AML-193 (cell line): ENCODE measurements around the gene STPG3.
"Not testable (repeated sequence)": the region's sequence is repeated elsewhere in the genome, so short reads cannot be mapped to it uniquely, and the experiment has no call there.

ENCODE experiments used
- DNase-seq, 2 experiments: peaks; one replicate each; lab custom pipeline; 2025; lab: John Stamatoyannopoulos, UW

Gene STPG3

DNA sequence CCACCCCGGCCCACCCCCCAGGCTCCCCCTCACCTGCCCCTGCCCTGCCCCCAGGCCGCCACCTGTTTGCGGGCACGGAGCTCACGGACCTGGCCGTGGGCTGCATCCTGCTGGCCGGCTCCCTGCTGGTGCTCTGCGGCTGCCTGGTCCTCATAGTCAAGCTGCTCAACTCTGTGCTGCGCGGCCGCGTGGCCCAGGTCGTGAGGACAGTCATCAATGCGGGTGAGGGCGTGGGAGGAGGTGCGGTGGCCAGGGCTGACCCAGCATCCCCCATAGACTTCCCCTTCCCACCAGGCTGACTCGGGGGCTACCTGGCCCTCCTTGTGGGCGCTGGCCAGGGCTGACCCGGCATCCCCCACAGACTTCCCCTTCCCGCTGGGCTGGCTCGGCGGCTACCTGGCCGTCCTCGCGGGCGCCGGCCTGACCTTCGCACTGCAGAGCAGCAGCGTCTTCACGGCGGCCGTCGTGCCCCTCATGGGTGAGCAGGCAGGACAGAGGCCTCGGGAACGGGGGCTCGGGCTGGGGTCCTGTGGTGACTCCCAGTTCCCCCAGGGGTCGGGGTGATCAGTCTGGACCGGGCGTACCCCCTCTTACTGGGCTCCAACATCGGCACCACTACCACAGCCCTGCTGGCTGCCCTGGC is 16.9 kb upstream of the STPG3 start:
- no peak for DNase-seq

DNA sequence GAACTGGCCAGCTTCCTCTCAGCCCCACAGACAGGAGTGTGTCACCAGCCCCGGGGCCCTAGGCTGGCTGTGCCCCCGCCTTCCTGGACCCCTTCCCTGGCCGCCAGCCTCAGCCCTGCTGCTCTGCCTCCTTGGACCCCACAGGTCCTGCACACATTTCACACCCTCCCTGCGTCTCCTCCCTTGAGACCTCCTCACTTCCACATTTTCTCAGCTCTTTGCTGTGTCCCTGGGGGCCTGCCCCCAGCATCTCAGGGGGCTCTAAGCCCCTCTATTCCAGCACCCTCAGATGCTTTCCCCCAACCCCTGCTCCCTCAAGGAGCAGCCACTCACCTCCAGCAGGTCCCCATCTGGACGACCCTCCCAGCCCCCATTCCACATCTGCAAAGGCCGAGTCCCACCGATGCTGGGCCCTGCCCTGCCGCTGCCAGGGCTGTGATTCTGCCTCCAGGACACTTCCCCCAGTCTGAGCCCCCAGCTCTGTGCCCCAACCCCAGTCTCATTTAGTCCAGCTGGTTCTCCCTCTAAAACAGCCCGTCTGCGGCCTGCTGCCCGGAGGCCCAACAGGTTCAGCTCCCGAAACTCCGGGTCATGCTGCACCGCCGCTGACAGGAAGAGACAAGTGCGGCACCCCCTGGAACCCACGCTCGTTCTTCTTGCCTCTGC is 16.2 kb upstream of the STPG3 start:
- no peak for DNase-seq

DNA sequence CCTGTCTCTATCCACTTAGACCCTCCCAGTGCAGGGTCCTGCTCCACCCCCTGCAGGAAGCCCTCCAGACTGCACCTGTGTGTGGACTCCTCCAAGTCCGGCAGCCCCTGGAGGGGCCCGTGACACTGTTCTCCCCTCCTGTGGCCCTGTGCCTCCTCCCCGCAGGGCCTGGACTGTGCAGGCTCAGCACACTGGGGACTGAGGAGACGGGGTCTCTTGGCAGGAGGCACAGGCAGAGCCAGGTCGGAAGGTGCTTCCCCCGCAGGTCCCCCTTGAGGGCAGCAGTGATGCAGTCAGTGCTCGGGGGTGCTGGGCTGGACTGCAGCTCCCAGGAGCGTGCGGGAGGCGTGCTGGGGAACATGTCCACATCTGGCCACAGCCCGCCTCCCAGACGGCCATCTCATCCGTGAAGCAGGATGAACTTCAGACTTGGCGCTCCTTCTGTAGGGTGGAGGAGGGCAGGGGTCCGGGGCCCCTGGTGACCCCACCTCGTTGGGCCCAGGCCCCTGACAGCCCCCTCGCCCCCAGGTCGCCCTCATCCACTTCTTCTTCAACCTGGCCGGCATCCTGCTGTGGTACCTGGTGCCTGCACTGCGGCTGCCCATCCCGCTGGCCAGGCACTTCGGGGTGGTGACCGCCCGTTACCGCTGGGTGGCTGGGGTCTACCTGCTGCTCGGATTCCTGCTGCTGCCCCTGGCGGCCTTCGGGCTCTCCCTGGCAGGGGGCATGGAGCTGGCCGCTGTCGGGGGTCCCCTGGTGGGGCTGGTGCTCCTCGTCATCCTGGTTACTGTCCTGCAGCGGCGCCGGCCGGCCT is 15.5 kb upstream of the STPG3 start:
- no peak for DNase-seq

DNA sequence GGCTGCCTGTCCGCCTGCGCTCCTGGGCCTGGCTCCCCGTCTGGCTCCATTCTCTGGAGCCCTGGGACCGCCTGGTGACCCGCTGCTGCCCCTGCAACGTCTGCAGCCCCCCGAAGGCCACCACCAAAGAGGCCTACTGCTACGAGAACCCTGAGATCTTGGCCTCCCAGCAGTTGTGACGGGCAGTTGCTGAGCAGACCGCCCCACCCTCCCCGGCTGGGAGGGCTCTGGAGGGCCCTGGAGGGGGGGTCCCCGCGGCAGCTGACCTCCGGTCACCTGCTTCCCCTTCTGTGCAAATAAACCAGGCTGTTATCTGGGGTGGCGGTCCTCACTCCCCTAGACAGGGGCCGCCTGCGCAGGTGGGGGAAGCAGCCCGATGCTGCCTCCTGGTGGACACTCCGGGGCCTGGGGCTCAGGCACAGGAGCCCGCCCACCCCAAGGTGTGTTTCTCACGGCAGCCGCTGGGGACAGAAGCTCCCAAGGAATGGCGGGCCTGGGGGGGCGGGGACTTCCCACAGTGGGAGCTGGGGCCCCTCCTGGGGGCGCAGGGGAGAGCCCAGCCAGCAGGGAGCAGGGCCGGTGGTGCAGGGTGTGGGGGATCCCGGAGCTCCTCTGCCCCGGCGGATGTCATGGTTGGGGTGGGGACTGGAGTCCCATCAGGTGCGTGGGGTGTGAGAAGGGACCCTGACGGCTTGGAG is 14.7 kb upstream of the STPG3 start:
- peak; percentile 55 to 71 for DNase-seq

DNA sequence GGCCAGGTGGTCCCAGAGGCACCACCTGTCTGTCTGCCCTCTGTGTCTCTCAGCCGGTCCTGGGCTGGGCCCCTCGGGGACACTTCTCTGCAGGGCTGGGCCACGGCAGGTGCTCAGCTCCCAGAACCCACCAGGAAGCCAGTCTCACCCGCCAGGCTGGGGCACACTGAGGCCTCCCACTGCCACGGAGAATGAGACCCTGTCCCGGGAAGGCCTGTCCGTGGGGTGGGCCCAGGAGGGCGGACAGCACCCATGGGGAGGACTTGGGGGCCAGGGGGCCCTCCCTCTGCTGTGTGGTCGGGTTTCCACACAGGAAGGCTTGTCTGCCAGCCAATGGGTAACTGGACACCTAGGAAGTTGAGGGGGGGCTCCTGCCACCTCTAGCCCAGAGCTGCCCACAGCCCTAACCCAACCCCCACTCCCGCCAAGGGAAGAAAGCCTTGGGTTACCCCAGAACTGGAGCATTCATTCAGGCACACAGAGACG is 14.1 kb upstream of the STPG3 start:
- no peak for DNase-seq

DNA sequence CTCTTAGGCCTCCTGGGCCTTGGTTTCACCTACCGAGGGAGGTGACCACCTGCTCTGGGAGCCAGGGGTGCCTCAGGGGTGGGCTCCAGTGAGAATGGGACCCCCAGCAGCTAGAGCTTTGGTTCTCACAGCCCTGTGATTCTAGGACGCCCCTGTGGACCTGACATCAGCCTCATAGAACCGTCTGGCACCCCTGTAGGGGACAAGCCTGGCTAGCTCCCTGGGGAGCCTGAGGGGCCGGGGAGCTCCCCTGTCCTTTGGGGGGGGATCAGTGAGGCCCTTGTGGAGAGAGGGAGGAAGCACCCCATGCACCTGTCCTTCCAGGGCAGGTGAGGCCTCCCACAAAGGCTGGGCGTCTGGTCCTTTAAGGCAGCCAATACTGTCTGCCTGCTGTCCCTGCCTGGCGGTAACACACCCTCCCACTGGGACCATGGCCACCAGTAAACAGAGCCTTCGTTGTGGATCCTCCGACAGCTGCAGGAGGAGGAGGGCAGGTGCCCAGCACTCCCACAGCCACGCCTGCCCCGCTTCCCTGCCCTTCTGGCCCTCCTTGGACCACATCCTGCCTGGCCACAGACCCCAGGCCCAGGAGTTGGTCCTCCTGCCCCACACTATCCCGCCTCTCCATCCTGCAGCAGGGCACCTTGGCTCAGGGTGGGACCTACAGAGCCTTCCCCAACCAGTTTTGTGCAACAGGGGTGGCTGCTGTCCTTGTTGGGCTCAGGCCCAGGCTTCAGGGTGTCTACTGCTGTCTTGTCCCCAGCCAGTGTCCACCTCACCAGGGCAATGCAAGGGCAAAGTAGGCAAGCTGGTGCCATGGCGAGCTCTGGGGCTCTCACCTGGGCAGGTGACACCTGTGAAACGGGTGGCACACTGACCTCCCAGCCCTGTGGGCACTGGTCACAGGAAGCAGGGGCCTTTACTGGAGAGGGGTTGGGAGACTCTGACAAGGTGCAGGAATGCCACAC is 13.0 kb upstream of the STPG3 start:
- no peak for DNase-seq

DNA sequence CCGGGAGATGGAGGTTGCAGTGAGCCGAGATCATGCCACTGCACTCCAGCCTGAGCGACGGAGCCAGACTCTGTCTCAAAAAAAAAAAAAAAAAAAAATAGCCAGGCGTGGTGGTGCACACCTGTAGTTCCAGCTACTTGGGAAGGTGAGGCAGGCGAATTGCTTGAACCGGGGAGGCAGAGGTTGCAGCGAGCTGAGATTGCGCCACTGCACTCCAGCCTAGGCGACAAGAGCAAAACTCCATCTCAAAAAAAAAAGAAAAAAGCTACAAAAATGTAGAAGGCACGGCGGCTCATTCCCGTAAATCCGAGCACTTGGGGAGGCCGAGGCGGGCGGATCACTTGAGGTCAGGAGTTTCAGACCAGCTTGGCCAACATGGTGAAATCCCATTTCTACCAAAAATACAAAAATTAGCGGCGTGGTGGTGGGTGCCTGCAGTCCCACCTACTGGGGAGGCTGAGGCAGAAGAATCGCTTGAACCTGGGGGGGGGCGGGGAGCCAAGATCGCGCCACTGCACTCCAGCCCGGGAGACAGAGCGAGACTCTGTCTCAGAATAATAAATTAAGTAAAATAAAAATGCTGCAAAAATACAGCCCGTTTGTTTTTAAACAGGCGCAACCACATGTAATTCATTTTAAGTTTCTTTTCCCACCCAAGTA is 11.4 kb upstream of the STPG3 start:
- not testable (repeated sequence) for DNase-seq

DNA sequence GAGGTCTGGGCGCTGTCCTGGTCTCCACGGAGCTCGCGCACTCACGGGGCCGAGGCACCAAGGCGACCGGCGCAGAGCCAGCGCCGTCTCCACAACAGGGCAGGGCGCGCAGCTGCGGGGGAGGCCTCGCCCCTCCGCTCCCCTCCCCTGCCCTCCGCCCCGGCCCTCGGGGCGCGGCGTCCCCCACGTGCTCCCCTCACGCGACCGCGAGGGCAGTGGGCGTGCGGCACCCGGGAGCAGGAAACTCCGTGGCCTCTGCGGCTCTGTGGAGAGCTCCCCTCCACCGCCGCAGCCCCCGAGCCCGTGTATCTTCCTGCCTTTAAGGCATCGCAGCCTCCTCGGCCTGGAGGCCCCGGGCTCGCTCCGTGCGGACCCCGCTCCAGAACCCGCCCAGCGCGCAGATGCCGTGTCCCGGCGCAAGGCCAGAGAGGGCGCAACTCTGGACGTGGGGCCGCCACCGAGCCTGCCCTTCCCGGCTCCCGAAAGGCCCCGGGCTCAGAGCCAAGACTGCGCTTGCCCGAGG is 10.7 kb upstream of the STPG3 start:
- DNase-seq: peak; percentile 54 to 63

DNA sequence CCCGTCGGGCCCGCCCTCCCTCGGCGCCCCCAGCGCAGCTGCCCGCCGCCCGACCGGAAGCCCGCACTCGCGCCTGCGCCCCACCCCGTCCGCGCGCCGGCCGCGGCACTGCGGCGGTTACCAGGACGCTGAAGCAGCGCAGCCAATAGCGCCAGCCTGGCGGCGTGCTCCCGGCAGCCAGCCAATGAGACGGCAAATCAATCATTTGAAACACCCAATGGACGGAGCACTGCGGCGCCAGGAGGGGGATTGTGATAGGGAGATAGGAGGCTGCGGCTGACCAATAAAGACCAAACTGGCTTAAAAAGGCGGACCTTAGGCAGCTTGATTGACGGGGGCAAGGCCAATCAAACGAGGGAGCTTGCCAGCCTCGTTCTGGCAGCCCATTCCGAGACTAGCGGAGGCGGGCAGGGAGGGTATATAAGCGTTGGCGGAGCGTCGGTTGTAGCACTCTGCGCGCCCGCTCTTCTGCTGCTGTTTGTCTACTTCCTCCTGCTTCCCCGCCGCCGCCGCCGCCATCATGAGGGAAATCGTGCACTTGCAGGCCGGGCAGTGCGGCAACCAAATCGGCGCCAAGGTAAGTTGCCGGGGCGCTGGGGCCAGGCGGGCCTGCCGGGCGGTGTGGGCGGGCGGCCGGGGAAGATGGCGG is 10.1 kb upstream of the STPG3 start, which contains the start of gene TUBB4B:
TUBB4B (plus strand) TSS at position 447 of the 649 bp plus-strand sequence; CDS start at position 521, 74 bp downstream.
- peak; percentile 99 for DNase-seq

DNA sequence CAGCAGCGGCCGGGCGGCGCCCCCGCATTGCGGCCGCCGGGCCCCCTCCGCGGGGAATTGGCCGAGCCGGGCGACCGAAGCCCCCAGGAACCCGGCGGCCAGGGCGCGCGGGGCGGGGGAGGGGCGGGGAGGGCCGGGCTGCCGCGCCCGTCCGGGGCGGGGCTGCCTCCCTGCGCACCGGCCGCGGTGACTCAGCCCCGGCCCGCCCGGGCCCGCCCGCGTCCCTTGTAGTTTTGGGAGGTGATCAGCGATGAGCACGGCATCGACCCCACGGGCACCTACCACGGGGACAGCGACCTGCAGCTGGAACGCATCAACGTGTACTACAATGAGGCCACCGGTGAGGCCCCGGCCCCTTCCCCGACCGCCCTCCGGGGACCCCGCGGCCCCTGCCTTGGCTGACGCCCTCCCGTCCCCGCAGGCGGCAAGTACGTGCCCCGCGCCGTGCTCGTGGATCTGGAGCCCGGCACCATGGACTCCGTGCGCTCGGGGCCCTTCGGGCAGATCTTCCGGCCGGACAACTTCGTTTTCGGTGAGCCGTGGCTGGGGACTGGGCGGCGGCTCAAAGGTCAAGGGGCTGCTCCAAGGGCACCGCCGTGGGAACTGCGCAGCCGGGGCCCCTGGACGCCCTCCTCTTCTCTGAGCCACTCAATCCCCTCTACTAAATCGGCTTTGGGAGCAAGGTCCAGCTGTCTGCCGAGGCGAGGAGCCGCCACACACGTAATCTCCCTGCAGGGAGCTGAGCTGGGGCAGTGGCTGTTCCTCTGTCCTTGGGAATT is 9.4 kb upstream of the STPG3 start:
- DNase-seq: peak in 1 of 2 experiments; percentile 7

DNA sequence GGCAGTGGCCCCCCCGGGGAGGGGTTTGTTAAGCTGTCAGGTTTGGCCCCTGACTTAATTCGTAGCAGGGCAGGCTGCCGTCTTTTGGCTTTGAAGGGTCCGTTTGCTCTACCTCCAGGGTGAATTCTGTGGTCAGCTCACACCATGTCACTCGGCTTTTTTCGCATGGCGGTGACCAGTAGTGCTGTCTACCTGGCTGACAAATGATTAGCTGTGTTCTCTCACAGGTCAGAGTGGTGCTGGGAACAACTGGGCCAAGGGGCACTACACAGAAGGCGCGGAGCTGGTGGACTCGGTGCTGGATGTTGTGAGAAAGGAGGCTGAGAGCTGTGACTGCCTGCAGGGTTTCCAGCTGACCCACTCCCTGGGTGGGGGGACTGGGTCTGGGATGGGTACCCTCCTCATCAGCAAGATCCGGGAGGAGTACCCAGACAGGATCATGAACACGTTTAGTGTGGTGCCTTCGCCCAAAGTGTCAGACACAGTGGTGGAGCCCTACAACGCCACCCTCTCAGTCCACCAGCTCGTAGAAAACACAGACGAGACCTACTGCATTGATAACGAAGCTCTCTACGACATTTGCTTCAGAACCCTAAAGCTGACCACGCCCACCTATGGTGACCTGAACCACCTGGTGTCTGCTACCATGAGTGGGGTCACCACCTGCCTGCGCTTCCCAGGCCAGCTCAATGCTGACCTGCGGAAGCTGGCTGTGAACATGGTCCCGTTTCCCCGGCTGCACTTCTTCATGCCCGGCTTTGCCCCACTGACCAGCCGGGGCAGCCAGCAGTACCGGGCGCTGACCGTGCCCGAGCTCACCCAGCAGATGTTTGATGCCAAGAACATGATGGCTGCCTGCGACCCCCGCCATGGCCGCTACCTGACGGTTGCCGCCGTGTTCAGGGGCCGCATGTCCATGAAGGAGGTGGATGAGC is 8.6 kb upstream of the STPG3 start:
- DNase-seq: no peak

DNA sequence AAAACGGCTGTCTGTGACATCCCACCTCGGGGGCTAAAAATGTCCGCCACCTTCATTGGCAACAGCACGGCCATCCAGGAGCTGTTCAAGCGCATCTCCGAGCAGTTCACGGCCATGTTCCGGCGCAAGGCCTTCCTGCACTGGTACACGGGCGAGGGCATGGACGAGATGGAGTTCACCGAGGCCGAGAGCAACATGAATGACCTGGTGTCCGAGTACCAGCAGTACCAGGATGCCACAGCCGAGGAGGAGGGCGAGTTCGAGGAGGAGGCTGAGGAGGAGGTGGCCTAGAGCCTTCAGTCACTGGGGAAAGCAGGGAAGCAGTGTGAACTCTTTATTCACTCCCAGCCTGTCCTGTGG is 7.8 kb upstream of the STPG3 start:
- DNase-seq: not testable (repeated sequence)

DNA sequence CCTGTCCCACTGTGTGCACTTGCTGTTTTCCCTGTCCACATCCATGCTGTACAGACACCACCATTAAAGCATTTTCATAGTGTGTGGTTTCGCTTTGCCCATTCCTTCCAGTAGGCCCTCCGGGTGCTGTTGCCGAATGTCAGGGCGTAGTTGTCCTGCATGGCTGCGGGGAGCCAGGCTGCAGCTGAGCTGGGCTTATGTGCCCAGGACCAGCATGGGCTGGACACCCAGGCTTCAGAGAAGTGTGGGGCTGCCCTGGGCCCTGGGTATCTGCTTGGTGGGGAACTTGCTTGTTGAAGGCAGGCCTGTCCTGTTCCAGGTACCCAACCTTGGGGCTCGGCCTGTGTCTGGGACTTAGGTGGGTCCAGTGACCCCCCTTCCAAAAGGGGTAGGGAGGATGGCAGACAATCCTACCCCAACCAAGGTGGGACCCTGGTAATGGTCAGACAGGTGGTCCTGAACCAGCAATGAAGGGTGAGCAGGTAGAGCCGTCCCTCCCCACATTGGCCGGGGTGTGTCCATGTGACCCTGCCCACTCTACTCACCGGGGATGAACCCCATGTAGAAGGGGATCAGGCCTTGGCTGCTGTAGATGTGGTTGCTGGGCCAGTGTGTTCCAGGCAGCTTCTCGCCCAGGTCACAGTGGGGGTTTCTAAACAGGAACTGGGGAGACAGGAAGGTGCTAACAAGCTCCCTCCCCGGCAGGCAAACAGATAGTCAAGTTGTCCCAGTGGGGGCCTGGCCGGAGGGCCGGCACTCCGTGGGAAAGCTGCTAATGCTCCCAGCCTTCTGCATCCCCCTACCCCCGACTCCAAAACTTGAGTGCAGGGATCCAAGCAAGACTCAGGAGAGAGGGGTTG is 7.2 kb upstream of the STPG3 start:
- DNase-seq: no peak

DNA sequence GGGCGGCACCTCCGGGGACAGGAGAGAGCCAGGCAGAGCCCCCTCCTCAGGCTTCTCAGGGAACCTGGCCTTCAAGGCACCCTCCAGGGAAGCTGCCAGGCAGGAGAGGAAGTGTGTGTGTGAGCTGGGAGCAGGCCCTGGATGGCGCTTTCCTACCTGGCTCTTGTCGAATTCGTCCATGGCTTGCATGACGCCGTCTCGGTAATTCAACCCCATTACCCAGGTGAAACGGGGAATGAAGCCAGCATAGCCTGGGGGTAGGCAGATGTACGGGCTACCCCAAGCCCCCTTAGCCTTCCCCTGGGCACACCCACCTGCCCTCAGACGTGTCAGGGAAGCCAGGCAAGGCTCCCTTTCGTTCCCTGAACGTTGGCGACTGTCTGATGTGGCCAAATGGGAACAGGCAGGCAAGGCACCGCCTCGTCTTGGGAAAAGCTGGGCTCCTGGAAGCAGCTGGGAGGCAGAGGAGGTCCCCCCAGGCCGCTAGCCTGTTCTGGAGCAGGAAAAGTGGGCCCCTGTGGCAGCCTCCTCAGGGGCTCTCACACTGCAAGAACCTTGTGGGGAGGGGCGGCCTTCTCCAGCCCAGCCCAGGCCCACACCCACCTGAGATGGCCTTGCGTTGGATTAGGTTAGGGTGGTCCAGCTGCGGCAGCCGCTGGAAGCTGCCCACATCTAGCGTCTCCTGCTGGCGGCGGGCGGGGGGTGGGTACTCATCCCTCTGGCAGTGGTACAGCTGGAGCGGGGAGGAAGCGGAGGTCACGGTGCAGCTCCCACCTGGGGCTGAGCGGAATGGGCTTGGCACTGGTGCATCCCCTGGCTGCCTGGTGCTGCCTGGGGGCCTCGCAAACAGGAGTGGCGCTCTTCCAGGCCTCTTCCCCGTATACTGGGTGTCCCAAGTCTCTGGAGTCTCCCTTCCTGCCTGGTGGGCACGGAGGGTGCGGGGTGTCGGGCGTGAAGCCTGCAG is 6.3 kb upstream of the STPG3 start:
- DNase-seq: no peak
